ENCODE data around the gene PTPN4.

The PTPN4 gene

GRCh38 chr2:119759451-119760236 lies at the start of gene PTPN4:
Gene PTPN4, plus strand, starts transcription at chr2:119759922. Its CDS starts 49,932 bp downstream, at chr2:119809854.
- peak; percentile 58 to 96 (median 88) for DNase-seq

GRCh38 chr2:119710281-119710680 lies 49.4 kb upstream of the PTPN4 start:
- DNase-seq = no peak

DNA sequence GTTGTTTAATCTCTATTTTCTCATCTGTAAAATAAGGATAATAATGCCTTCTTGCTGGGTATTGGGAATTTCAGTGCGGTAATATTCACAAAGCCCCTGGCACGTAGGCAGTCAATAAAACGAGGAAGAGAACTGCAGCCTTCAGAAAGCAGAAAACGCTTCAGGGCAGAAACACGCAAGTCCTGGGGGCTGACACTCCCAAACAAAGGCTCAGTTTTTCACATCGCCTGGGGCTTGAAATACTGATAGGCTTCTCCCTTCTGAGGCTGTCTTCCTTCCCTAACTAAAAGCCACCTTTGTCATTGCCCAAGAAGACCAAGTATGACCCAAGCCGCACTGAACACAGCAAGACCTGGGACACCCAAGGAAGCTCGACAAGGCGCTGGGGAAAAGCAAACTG lies 48.4 kb upstream of the PTPN4 start:
- no peak for DNase-seq

GRCh38 chr2:119712571-119712970 lies 47.2 kb upstream of the PTPN4 start:
- no peak for DNase-seq

- no peak for DNase-seq
Measured at GRCh38 chr2:119713819-119714490, 45.8 kb upstream of the PTPN4 start.

DNA sequence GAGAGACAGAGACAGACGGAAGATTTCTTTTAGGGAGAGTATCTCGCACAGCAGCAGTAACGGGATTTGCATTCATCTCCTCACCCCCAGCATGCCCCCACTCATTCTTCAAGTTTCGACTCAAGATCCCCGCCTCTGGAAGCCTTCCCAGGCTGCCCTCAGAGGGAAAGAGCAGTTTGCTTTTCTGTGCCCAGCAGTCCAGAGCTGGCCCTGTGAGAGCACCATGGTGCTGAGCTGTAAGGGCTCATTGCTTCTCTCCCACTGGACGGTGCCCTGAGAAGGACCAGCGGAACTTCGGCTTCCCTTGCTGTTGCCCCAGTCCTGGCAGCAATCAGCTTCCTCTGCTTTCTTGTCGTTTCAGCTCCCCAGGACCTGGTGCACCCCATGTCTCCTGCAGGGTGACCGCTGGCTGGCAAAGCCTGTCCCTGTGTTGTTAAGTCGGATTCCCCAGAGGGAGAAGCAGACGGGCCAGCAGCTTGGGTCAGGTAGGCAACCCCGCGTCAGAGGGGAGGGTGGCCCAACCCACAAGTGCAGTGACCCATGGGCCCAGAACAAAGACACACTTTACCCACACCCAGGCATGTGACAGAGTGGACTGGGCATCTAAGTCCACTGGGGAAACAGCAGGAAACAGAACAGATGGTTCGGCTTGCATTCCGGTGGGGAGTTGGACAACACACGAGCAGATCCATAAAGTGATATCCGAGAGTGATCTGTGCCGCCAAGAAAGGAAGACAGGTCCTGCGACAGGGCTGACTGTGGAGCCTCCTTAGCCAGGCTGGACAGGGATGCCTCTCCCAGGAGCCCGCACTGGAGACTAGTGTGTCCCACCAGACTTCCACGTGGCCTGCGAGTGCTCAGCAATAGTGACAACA lies 44.1 kb upstream of the PTPN4 start:
- DNase-seq = no peak

DNA sequence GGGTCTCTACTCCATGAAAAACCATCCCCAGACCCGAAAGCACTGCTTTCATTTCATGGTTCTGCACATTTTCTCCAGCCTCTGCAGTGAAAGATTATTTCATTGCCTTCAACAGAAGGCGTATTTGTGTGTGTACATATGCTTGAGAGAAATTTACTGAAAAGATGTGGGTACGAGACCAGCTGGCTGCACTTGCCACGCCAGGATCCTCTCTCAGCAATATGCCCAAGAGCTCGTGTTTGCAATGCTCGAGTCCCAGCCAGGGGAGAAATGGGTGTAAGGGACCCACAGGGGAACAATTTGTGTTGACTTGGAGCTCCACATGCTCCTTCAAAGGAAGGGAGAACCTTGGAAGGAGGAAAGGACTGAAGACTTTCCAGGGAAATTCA lies 43.4 kb upstream of the PTPN4 start:
- no peak for DNase-seq

GRCh38 chr2:119718501-119719260 lies 41.0 kb upstream of the PTPN4 start:
- no peak for DNase-seq

- DNase-seq = no peak
Measured at GRCh38 chr2:119719261-119719627, 40.5 kb upstream of the PTPN4 start.

GRCh38 chr2:119721043-119721442 lies 38.7 kb upstream of the PTPN4 start:
- no peak for DNase-seq

DNA sequence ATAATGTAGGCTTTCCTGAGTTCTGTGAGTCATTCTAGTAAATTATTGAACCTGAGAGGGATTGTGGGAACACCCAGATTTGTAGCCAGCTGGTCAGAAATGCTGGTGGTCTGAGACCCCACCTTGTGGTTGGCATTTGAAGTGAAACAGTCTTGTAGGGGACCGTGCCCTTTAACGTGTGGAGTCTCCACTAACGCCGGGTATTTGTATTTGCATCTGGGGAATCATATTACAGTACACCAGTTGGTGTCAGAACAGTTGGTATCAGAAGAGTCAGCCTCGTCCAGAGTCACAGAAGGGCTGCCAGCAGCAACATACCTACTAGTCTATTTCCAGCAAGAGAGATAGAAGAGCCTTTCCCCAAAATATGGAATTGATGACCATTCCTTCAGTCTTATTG lies 38.3 kb upstream of the PTPN4 start:
- DNase-seq = no peak

DNA sequence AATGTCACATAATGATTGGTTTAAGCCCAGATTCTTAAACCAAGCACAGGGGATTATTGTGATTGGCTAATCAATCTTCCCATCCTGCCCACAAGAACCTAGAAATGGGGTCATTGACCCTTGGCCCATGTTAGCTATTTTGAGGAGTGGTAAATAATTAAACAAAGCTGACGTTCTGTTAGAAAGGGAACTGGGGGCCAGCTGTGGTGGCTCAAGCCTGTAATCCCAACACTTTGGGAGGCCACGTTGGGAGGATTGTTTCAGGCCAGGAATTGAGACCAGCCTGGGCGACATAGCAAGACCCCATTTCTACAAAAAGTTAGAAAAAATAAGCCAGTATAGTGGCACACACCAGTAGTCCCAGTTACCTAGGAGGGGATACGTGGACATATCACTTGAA lies 37.8 kb upstream of the PTPN4 start:
- no peak for DNase-seq

DNA sequence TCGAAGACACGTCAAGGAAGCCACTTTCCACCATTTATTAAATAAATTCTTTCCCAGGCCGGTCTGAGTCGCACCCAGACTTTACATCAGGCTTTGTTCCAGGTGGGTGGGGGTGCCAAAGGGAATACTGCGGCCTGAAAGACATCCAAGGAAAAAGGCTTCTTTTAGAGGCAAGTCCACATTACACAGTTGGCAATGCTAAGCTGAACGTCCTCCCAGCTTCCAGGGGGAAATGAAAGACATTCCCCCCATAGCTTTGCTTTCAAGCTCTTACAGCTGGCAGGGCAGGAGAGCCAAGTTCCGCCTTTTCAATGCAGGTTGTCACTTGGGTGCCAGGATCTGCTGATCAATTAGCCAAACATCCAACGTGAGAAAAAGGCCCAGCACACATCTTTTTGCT lies 36.5 kb upstream of the PTPN4 start:
- DNase-seq = peak in 16 of 51 donors; percentile 7 to 69 (median 28)

DNA sequence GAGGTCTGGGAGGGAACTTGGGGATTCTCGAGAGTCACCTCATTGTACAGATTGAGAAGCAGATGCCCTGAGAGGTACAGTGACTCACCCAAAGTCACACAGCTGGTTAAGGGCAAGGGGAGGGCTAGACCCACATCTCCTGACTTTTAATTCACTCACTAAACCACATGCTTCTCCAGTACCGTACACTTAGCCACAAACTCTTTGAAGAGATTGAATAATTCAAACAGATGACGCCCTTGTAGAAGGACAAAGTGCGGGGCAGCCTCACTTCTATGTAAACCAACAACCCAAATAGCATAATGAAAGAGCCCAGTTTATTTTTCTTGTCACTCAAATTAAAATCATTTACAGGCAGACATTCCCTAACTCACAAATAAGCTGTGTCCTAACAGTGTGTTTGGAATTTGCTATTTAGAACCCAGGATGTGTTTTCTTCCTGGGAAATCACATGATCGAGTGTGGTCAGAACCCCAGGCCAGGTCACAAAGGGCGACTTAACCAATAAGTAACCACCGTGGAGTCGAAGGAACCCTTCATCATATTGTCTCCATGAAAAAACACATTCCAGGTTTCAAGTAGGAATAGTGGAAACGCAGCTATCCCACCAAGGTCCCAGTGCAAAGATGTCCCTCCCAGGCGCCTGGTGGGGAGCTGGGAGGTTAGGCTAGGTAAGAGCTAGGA lies 35.8 kb upstream of the PTPN4 start:
- DNase-seq = no peak

GRCh38 chr2:119724656-119725485 lies 34.9 kb upstream of the PTPN4 start:
- no peak for DNase-seq

GRCh38 chr2:119727493-119727892 lies 32.2 kb upstream of the PTPN4 start:
- no peak for DNase-seq

- DNase-seq = no peak
Measured at GRCh38 chr2:119728421-119728820, 31.3 kb upstream of the PTPN4 start.

DNA sequence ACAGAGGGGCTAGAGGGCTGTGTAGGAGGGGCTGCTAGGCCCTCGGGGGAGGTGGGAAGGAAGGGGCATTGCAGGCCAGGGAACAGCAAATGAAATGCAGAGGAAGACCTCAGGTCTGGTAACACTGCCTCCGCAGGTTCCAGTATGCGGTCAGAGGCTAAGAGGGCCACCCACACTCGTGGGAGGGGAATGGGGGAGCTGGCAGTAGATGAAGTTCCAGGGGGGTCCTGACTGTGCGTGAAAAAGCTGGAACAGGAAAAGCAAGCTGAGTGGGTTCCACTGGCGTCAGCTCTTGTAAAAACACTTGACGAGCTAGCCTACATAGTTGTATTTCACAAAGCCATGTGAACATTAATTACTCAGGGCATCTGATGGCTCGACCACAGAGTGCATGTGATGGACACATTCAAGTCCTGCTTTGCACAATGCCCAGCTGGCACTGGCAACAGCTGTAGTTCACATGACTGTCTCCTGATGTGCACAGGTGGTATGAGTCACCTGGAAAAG lies 29.0 kb upstream of the PTPN4 start:
- DNase-seq = no peak

- no peak for DNase-seq
Measured at GRCh38 chr2:119731983-119732382, 27.7 kb upstream of the PTPN4 start.
